ENCODE data around the gene PLPP1.
"Not testable (repeated sequence)": the region's sequence is repeated elsewhere in the genome, so short reads cannot be mapped to it uniquely, and the experiment has no call there.

- not testable (repeated sequence) for TF ChIP-seq EZH2 (IDR thresholded peaks at IDR 0.05); POLR2AphosphoS5 (IDR thresholded peaks at IDR 0.05; ENCODE audit: borderline replicate concordance, low read depth, low read length)
Observed at GRCh38 chr5:55537315-55537714, 2.6 kb upstream of the PLPP1 start.

Measured in SK-N-MC (cell line).